ENCODE data around the gene NRDC.
A peak's percentile ranks its signal among the peaks of the same experiment; 100 is the strongest.

Gene NRDC

GRCh38 chr1:51878308-51878615, 265 bp downstream of the NRDC start:
- Histone ChIP-seq H4K20me1 (ENCODE audit: control insufficient read depth, insufficient read depth, low read depth, low read length) (no peaks in the 10 kb centered on the region; the same call in none of the 2 replicates), H3K9me3 (ENCODE audit: control insufficient read depth, insufficient read depth, low read length) (no peaks in the 10 kb centered on the region), H3K4me2 (ENCODE audit: low read length) (peak overlapping the region; percentile 81), H3F3A (ENCODE audit: control insufficient read depth, insufficient read depth) (0 out of 2 replicates have a peak, but pooled peaks cover 4% of the 10 kb centered on the region), H3K4me1 (ENCODE audit: control insufficient read depth, low read length) (peaks cover 39% of the 10 kb centered on the region), H3K4me3 (ENCODE audit: low read length) (peak overlapping the region; percentile 94), H3K27me3 (ENCODE audit: control insufficient read depth, low read length) (peaks cover 8% of the 10 kb centered on the region; the same call in 1 of the 2 replicates), H3K27ac (ENCODE audit: low read depth, low read length) (peak overlapping the region; percentile 64), H3K9me2 (replicated peaks; ENCODE audit: control insufficient read depth, low read length) (no peaks in the 10 kb centered on the region), H3K79me2 (ENCODE audit: control insufficient read depth, low read length) (peaks cover 52% of the 10 kb centered on the region), H3K36me3 (ENCODE audit: control insufficient read depth, low read length) (peaks cover 33% of the 10 kb centered on the region)
- no peak for TF ChIP-seq CTCF (IDR thresholded peaks at IDR 0.05; ENCODE audit: low read depth, low read length, poor library complexity, severe bottlenecking)
- TF ChIP-seq EZH2phosphoT487 (IDR thresholded peaks at IDR 0.05; ENCODE audit: borderline replicate concordance, low read length), result no peak

DNA sequence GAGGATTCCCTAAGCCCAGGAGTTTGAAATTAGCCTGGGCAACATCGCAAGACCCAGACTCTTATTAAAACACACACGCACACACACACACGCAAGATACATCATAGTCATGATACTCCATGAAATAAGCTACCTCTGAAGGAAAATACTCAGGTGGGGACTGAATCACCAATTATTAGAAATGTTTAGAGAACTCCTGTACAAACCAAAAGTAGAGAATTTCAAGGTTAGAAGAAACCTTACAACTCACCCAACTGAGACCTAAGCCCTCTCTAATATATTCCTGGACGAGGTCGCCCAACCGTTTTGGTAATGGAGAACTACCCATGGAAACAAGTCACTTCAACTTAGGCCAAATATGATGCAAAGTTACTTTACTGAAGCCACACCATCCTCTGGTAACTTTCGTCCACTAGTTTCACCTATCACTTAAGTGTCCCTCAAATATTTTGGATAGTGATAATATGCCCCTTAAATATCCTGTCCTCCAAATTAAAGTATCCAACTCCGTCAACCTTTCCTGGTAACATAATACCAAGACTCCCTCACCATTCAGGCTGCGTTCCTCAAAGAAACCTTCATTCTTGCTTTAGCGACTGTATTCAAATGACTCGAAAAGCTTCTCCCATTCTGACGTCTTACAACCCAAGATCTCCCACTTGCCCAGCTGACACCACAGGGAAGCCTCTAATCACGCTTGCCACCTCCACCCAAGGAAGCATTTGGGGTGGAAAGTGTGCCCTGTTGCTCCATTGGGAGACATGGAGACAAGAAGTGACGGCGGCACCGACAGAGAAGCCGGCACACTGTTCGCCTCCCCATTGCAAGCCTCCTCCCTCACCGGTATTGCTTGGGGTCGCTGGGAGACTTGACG, 856 bp downstream of the NRDC start:
- peaks cover 37% of the 10 kb centered on the region for H3K36me3 ChIP-seq (ENCODE audit: control insufficient read depth, low read length)
- H3K4me1 ChIP-seq (ENCODE audit: control insufficient read depth, low read length), result peaks cover 39% of the 10 kb centered on the region
- peaks cover 2% of the 10 kb centered on the region; the same call in 1 of the 2 replicates for H3K27me3 ChIP-seq (ENCODE audit: control insufficient read depth, low read length)
- H3K27ac ChIP-seq (ENCODE audit: low read depth, low read length), result peak overlapping the region; percentile 64
- TF ChIP-seq CTCF (IDR thresholded peaks at IDR 0.05; ENCODE audit: low read depth, low read length, poor library complexity, severe bottlenecking) (no peak), EZH2phosphoT487 (IDR thresholded peaks at IDR 0.05; ENCODE audit: borderline replicate concordance, low read length) (no peak)
- H3K79me2 ChIP-seq (ENCODE audit: control insufficient read depth, low read length), result peaks cover 58% of the 10 kb centered on the region
- H3K4me2 ChIP-seq (ENCODE audit: low read length), result peak overlapping the region; percentile 81
- no peaks in the 10 kb centered on the region; the same call in none of the 2 replicates for H4K20me1 ChIP-seq (ENCODE audit: control insufficient read depth, insufficient read depth, low read depth, low read length)
- H3K9me2 ChIP-seq (replicated peaks; ENCODE audit: control insufficient read depth, low read length), result no peaks in the 10 kb centered on the region
- 0 out of 2 replicates have a peak, but pooled peaks cover 4% of the 10 kb centered on the region for H3F3A ChIP-seq (ENCODE audit: control insufficient read depth, insufficient read depth)
- peak overlapping the region; percentile 94 for H3K4me3 ChIP-seq (ENCODE audit: low read length)
- H3K9me3 ChIP-seq (ENCODE audit: control insufficient read depth, insufficient read depth, low read length), result no peaks in the 10 kb centered on the region

- TF ChIP-seq CTCF (IDR thresholded peaks at IDR 0.05; ENCODE audit: low read depth, low read length, poor library complexity, severe bottlenecking) (no peak), EZH2phosphoT487 (IDR thresholded peaks at IDR 0.05; ENCODE audit: borderline replicate concordance, low read length) (no peak)
Measured at GRCh38 chr1:51875836-51876235, 2.7 kb downstream of the NRDC start.

More at GRCh38 chr1:51875836-51876235, 2.7 kb downstream of the NRDC start:
- Histone ChIP-seq H4K20me1 (ENCODE audit: control insufficient read depth, insufficient read depth, low read depth, low read length) (peaks cover 3% of the 10 kb centered on the region), H3K27me3 (ENCODE audit: control insufficient read depth, low read length) (no peaks in the 10 kb centered on the region), H3K4me2 (ENCODE audit: low read length) (peak overlapping the region; percentile 81), H3K9me2 (replicated peaks; ENCODE audit: control insufficient read depth, low read length) (no peaks in the 10 kb centered on the region), H3K4me1 (ENCODE audit: control insufficient read depth, low read length) (peaks cover 39% of the 10 kb centered on the region), H3K27ac (ENCODE audit: low read depth, low read length) (no peak overlapping the region), H3K36me3 (ENCODE audit: control insufficient read depth, low read length) (peaks cover 37% of the 10 kb centered on the region), H3K9me3 (ENCODE audit: control insufficient read depth, insufficient read depth, low read length) (no peaks in the 10 kb centered on the region), H3F3A (ENCODE audit: control insufficient read depth, insufficient read depth) (0 out of 2 replicates have a peak, but pooled peaks cover 4% of the 10 kb centered on the region), H3K4me3 (ENCODE audit: low read length) (peak overlapping the region; percentile 34), H3K79me2 (ENCODE audit: control insufficient read depth, low read length) (peaks cover 76% of the 10 kb centered on the region)

Measured in DOHH2 (cell line).